OCI-LY1 (cell line): Measurements from ENCODE around the gene CD82.
"Not testable (repeated sequence)": the region's sequence is repeated elsewhere in the genome, so short reads cannot be mapped to it uniquely, and the experiment has no call there.

Experiments used
- H2AFZ ChIP-seq: fragments of 200-600 bp; sonication (generic), shearing (Covaris generic); 2 replicates; pipeline ENCODE4 v1.6.0; 2014; ENCODE audit warnings: antibody characterized with exemption, mild to moderate bottlenecking, low read length
- H3F3A ChIP-seq: fragments of 200-600 bp; sonication (generic), shearing (Covaris generic); 2 replicates; pipeline ENCODE4 v1.6.0; 2014; ENCODE audit warnings: mild to moderate bottlenecking, antibody characterized with exemption, low read length, moderate library complexity; ENCODE audit not compliant: insufficient read depth
- H3K27ac ChIP-seq: fragments of 200-600 bp; sonication (generic); 2 replicates; pipeline ENCODE4 v1.5.1; 2014; ENCODE audit warnings: low read length, mixed run types, mild to moderate bottlenecking, low read depth; ENCODE audit not compliant: poor library complexity, severe bottlenecking
- H3K27me3 ChIP-seq: fragments of 200-600 bp; sonication (generic); 2 replicates; pipeline ENCODE4 v1.6.0; 2014; ENCODE audit warnings: antibody characterized with exemption, mild to moderate bottlenecking, low read length, moderate library complexity; ENCODE audit not compliant: insufficient read depth
- H3K36me3 ChIP-seq: fragments of 200-600 bp; sonication (generic); 2 replicates; pipeline ENCODE4 v1.6.1; 2014; ENCODE audit warnings: mild to moderate bottlenecking, antibody characterized with exemption, low read length, moderate library complexity, mixed read lengths; ENCODE audit not compliant: insufficient read depth
- H3K4me1 ChIP-seq: fragments of 200-600 bp; sonication (generic); 2 replicates; pipeline ENCODE4 v1.5.1; 2014; ENCODE audit warnings: mild to moderate bottlenecking, low read length, moderate library complexity; ENCODE audit not compliant: insufficient read depth, severe bottlenecking
- H3K4me2 ChIP-seq: fragments of 200-600 bp; sonication (generic), shearing (Covaris generic); 2 replicates; pipeline ENCODE4 v1.6.1; 2014; ENCODE audit warnings: low read length
- H3K4me3 ChIP-seq: fragments of 200-600 bp; sonication (generic); 2 replicates; pipeline ENCODE4 v1.5.1; 2014; ENCODE audit warnings: low read length, low read depth, mild to moderate bottlenecking, mixed read lengths; ENCODE audit not compliant: poor library complexity, severe bottlenecking
- H3K79me2 ChIP-seq: fragments of 200-600 bp; shearing (Covaris generic); 2 replicates; pipeline ENCODE4 v1.6.1; 2016; ENCODE audit warnings: mixed run types, low read length, mixed read lengths; ENCODE audit not compliant: insufficient read depth
- H3K9ac ChIP-seq: fragments of 200-600 bp; sonication (generic), shearing (Covaris generic); 2 replicates; pipeline ENCODE4 v1.6.1; 2014; ENCODE audit warnings: mild to moderate bottlenecking, low read length, mixed read lengths
- H3K9me2 ChIP-seq: fragments of 200-600 bp; sonication (generic), shearing (Covaris generic); 2 replicates; pipeline ENCODE4 v1.6.1; 2014; ENCODE audit warnings: low read depth, mild to moderate bottlenecking, low read length, mixed read lengths
- H3K9me3 ChIP-seq: fragments of 200-600 bp; shearing (Covaris generic); 2 replicates; pipeline ENCODE4 v1.6.1; 2014; ENCODE audit warnings: low read length, mixed read lengths
- H4K20me1 ChIP-seq: fragments of 200-600 bp; sonication (generic), shearing (Covaris generic); 2 replicates; pipeline ENCODE4 v1.6.0; 2016; ENCODE audit warnings: mild to moderate bottlenecking, low read length; ENCODE audit not compliant: insufficient read depth
- EZH2 ChIP-seq: fragments of 200-600 bp; sonication (generic), shearing (Covaris generic); IDR thresholded peaks from 2 replicates; pipeline ENCODE4 v1.8.0; 2017; ENCODE audit warnings: borderline replicate concordance, mixed run types, mild to moderate bottlenecking, antibody characterized with exemption, low read length, moderate library complexity, mixed read lengths
- TF ChIP-seq, protein P1 (sequence below): fragments of 200-600 bp; sonication (generic), shearing (Covaris generic); IDR thresholded peaks from 2 replicates; pipeline ENCODE4 v1.5.1; 2017; ENCODE audit warnings: mild to moderate bottlenecking, antibody characterized with exemption, low read length, moderate library complexity, mixed read lengths

CD82 gene

DNA sequence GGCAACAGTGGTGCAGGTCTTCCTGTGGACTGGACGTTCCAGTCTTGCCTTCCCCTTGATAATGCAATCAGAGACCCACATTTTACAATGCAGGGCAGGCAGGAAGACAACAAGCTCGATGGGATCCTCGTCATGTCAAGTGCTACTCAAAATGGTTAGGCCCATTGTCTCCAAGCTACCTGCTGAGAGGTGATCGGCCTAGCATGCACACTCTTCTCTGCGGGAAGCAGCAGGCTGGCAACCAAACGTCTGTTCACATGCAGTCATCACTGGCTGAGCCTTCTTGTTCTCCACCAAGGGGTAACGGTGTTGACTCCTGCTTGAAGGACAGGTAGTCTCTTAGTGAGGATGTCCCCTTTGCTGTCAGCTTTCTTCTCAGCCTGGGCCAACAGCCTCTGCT is 25.5 kb upstream of the CD82 start:
- Histone ChIP-seq H3K9me2 (no peaks in the 10 kb centered on the region), H3K4me2 (no peak overlapping the region), H3K4me1 (no peaks in the 10 kb centered on the region), H3K4me3 (no peak overlapping the region), H3K27ac (no peak overlapping the region), H3K9ac (no peak overlapping the region), H4K20me1 (no peaks in the 10 kb centered on the region), H3K9me3 (no peaks in the 10 kb centered on the region), H2AFZ (no peak overlapping the region), H3K36me3 (no peaks in the 10 kb centered on the region), H3K27me3 (no peaks in the 10 kb centered on the region), H3K79me2 (no peaks in the 10 kb centered on the region), H3F3A (no peaks in the 10 kb centered on the region)
- TF ChIP-seq, protein P1, sequence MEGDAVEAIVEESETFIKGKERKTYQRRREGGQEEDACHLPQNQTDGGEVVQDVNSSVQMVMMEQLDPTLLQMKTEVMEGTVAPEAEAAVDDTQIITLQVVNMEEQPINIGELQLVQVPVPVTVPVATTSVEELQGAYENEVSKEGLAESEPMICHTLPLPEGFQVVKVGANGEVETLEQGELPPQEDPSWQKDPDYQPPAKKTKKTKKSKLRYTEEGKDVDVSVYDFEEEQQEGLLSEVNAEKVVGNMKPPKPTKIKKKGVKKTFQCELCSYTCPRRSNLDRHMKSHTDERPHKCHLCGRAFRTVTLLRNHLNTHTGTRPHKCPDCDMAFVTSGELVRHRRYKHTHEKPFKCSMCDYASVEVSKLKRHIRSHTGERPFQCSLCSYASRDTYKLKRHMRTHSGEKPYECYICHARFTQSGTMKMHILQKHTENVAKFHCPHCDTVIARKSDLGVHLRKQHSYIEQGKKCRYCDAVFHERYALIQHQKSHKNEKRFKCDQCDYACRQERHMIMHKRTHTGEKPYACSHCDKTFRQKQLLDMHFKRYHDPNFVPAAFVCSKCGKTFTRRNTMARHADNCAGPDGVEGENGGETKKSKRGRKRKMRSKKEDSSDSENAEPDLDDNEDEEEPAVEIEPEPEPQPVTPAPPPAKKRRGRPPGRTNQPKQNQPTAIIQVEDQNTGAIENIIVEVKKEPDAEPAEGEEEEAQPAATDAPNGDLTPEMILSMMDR, result no peak
- TF ChIP-seq EZH2, result no peak

DNA sequence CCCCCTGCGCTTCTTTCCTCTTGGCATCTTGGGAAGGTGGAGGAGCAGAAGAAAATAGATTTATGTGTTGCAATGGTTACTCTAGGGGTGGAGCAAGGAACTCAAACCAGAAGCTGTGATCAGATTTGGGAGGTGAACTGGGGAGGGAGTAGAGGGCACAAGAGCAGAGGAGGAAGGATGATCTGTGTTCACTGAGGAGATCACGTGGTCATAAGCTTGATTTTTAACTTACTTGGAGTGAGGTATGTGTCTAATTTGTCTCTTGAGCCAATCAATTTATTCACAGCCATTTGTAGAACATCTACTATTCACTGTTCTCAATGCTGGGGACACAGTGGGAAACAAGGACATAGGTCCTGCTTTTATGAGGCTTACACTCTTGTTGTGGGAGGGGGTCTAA is 24.8 kb upstream of the CD82 start:
- H3K4me3 ChIP-seq, result no peak overlapping the region
- TF ChIP-seq, protein P1, result no peak
- no peak for TF ChIP-seq EZH2
- no peaks in the 10 kb centered on the region for H3F3A ChIP-seq
- no peak overlapping the region for H3K27ac ChIP-seq
- H3K4me2 ChIP-seq, result no peak overlapping the region
- no peaks in the 10 kb centered on the region for H3K79me2 ChIP-seq
- H3K27me3 ChIP-seq, result no peaks in the 10 kb centered on the region
- no peaks in the 10 kb centered on the region for H3K9me2 ChIP-seq
- H3K4me1 ChIP-seq, result no peaks in the 10 kb centered on the region
- no peaks in the 10 kb centered on the region for H4K20me1 ChIP-seq
- no peak overlapping the region for H3K9ac ChIP-seq
- H2AFZ ChIP-seq, result no peak overlapping the region
- no peaks in the 10 kb centered on the region for H3K9me3 ChIP-seq
- no peaks in the 10 kb centered on the region; the same call in 1 of the 2 replicates for H3K36me3 ChIP-seq

DNA sequence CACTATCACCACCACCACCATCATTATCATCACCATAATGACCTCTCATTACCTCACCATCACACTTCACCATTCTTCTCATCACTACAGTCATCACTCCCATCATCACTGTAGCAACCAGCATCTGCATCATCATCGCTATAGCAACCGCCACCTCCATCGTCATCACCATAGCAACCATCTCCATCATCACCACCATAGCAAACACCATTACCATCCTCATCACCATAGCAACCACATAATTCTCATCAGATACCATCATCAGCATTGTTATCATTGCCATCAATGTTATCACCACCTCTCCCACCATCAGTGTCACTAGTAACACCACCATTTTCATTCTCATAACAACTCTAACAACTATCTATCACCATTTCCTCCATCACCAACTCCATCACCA is 23.1 kb upstream of the CD82 start:
- Histone ChIP-seq H3K27me3 (no peaks in the 10 kb centered on the region), H3K9me2 (no peaks in the 10 kb centered on the region), H3K4me1 (no peaks in the 10 kb centered on the region), H3K79me2 (no peaks in the 10 kb centered on the region), H2AFZ (no peak overlapping the region), H3F3A (no peaks in the 10 kb centered on the region), H3K4me2 (no peak overlapping the region), H3K4me3 (no peak overlapping the region), H3K27ac (no peak overlapping the region), H3K9me3 (no peaks in the 10 kb centered on the region), H3K9ac (no peak overlapping the region), H4K20me1 (no peaks in the 10 kb centered on the region), H3K36me3 (no peaks in the 10 kb centered on the region; the same call in 1 of the 2 replicates)
- TF ChIP-seq, protein P1, result no peak
- no peak for TF ChIP-seq EZH2

DNA sequence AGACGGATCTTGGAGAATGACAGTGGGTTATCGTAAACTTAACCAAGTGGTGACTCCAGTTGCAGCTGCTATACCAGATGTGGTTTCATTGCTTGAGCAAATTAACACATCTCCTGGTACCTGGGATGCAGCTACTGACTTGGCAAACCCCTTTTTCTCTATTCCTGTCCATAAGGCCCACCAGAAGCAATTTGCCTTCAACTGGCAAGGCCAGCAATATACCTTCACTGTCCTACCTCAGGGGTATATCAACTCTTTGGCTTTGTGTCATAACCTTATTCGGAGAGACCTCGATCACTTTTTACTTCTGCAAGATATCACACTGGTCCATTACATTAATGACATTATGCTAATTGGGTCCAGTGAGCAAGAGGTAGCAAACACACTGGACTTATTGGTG is 18.5 kb upstream of the CD82 start:
- not testable (repeated sequence) for H3K4me1 ChIP-seq

DNA sequence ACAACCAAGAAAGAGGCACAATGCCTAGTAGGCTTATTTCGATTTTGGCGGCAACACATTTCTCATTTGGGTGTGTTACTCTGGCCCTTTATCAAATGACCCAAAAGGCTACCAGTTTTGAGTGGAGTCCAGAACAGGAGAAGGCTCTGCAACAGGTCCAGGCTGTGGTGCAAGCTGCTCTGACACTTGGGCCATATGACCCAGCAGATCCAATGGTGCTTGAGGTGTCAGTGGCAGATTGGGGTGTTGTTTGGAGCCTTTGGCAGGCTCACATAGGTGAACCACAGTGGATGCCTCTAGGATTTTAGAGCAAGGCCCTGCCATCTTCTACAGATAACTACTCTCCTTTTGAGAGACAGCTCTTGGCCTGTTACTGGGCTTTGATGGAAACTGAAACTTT is 17.9 kb upstream of the CD82 start:
- H3K9me3 ChIP-seq, H3F3A ChIP-seq, H3K9me2 ChIP-seq, H3K79me2 ChIP-seq, H3K4me3 ChIP-seq, H4K20me1 ChIP-seq, H3K27ac ChIP-seq, H3K4me1 ChIP-seq, H3K36me3 ChIP-seq, H3K27me3 ChIP-seq, H3K9ac ChIP-seq, H3K4me2 ChIP-seq, H2AFZ ChIP-seq: not testable (repeated sequence)

More for the DNA sequence above, 18.5 kb upstream of the CD82 start:
- not testable (repeated sequence) for H3K79me2 ChIP-seq, H3K4me3 ChIP-seq, H3K9me2 ChIP-seq, H3F3A ChIP-seq, H4K20me1 ChIP-seq, H3K27me3 ChIP-seq, H3K9ac ChIP-seq, H3K27ac ChIP-seq, H3K4me2 ChIP-seq, H3K9me3 ChIP-seq, H3K36me3 ChIP-seq, H2AFZ ChIP-seq
